ENCODE measurements around the gene MCM3.

MCM3 gene

DNA sequence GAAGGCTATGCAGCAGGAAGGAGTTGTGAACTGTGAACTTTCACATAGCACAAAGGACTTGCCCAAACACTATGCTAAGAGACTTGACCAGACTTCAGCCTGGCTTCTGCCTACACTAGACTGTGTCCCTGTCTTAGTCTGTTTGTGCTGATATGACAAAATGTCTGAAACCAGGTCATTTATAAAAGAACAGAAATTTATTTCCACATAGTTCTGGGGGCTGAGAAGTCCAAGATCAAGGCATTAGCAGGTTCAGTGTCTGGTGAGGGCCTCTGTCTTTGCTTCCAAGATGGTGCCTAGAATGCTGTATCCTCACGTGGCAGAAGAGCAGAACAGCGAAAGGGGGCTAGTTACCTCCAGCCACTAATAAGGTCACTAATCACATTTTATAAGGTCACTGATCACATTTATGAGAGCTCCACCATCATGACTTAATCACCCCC is 16.0 kb upstream of the MCM3 start:
- Histone ChIP-seq H3K27ac (ENCODE audit: low read depth, low read length) (no peak overlapping the region), H3K4me1 (ENCODE audit: control insufficient read depth, low read length) (peaks cover 41% of the 10 kb centered on the region)

DNA sequence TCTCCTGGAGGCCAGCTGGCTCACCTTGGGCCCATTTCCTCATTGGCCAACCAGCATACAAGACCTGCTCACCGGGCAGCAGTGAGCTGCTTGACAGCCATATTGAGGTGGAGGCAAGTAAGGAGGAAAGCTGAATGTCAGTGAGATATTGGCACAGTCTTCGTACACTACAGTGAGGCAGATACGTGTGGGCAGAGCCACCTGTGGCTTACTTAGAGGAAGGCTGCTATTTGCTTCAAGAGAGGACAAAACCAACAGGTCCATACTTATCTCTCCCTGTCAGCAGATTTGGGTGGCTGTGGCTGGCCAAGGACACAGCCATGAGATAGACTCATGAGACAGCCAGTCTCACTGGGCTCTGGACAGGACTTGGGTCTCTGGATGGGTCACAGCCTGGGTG is 15.1 kb upstream of the MCM3 start:
- Histone ChIP-seq H3K79me2 (ENCODE audit: control insufficient read depth, low read length) (no peaks in the 10 kb centered on the region), H3K4me2 (ENCODE audit: low read length) (no peak overlapping the region)

More for the DNA sequence above, 16.0 kb upstream of the MCM3 start:
- H3K9me3 ChIP-seq (ENCODE audit: control insufficient read depth, insufficient read depth, low read length): no peaks in the 10 kb centered on the region
- no peaks in the 10 kb centered on the region for H3K36me3 ChIP-seq (ENCODE audit: control insufficient read depth, low read length)
- H3K4me3 ChIP-seq (ENCODE audit: low read length): no peak overlapping the region
- H4K20me1 ChIP-seq (ENCODE audit: control insufficient read depth, insufficient read depth, low read depth, low read length): no peaks in the 10 kb centered on the region
- no peaks in the 10 kb centered on the region for H3K79me2 ChIP-seq (ENCODE audit: control insufficient read depth, low read length)
- H3K9me2 ChIP-seq (replicated peaks; ENCODE audit: control insufficient read depth, low read length): no peaks in the 10 kb centered on the region
- no peaks in the 10 kb centered on the region for H3K27me3 ChIP-seq (ENCODE audit: control insufficient read depth, low read length)
- H3K4me2 ChIP-seq (ENCODE audit: low read length): no peak overlapping the region
- H3F3A ChIP-seq (ENCODE audit: control insufficient read depth, insufficient read depth): peaks cover 9% of the 10 kb centered on the region
- no peak for TF ChIP-seq EZH2phosphoT487 (IDR thresholded peaks at IDR 0.05; ENCODE audit: borderline replicate concordance, low read length)
- TF ChIP-seq, protein P1, sequence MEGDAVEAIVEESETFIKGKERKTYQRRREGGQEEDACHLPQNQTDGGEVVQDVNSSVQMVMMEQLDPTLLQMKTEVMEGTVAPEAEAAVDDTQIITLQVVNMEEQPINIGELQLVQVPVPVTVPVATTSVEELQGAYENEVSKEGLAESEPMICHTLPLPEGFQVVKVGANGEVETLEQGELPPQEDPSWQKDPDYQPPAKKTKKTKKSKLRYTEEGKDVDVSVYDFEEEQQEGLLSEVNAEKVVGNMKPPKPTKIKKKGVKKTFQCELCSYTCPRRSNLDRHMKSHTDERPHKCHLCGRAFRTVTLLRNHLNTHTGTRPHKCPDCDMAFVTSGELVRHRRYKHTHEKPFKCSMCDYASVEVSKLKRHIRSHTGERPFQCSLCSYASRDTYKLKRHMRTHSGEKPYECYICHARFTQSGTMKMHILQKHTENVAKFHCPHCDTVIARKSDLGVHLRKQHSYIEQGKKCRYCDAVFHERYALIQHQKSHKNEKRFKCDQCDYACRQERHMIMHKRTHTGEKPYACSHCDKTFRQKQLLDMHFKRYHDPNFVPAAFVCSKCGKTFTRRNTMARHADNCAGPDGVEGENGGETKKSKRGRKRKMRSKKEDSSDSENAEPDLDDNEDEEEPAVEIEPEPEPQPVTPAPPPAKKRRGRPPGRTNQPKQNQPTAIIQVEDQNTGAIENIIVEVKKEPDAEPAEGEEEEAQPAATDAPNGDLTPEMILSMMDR (IDR thresholded peaks at IDR 0.05; ENCODE audit: low read depth, low read length, poor library complexity, severe bottlenecking): no peak

DNA sequence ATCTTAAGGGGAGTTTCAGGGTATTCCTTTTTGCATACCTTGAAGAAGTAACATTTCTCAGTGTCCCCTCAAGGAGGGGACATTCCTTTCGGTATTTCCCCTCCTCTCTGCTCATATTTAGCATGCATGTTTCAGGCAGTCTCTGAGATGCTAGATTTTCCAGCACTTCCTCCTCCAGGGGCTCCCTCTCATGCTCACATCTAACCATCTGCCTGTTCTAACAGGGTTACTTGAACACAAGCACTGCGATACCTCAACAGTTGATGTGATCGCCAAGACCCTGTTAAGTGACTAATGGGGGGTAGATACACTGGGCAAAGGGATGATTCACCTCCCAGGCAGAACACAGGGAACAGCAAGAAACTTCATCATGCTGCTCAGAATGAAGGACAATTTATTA is 12.9 kb upstream of the MCM3 start:
- H3K36me3 ChIP-seq (ENCODE audit: control insufficient read depth, low read length): no peaks in the 10 kb centered on the region
- H3F3A ChIP-seq (ENCODE audit: control insufficient read depth, insufficient read depth): peaks cover 3% of the 10 kb centered on the region
- no peaks in the 10 kb centered on the region for H3K9me2 ChIP-seq (replicated peaks; ENCODE audit: control insufficient read depth, low read length)
- no peaks in the 10 kb centered on the region for H4K20me1 ChIP-seq (ENCODE audit: control insufficient read depth, insufficient read depth, low read depth, low read length)
- no peaks in the 10 kb centered on the region for H3K79me2 ChIP-seq (ENCODE audit: control insufficient read depth, low read length)
- H3K4me1 ChIP-seq (ENCODE audit: control insufficient read depth, low read length): peaks cover 36% of the 10 kb centered on the region
- no peaks in the 10 kb centered on the region for H3K27me3 ChIP-seq (ENCODE audit: control insufficient read depth, low read length)
- peak overlapping the region; percentile 61 for H3K4me2 ChIP-seq (ENCODE audit: low read length)
- H3K27ac ChIP-seq (ENCODE audit: low read depth, low read length): no peak overlapping the region
- H3K9me3 ChIP-seq (ENCODE audit: control insufficient read depth, insufficient read depth, low read length): no peaks in the 10 kb centered on the region
- peak overlapping the region; percentile 39 for H3K4me3 ChIP-seq (ENCODE audit: low read length)
- TF ChIP-seq, protein P1 (IDR thresholded peaks at IDR 0.05; ENCODE audit: low read depth, low read length, poor library complexity, severe bottlenecking): no peak
- no peak for TF ChIP-seq EZH2phosphoT487 (IDR thresholded peaks at IDR 0.05; ENCODE audit: borderline replicate concordance, low read length)

More for the DNA sequence above, 15.1 kb upstream of the MCM3 start:
- H3K27ac ChIP-seq (ENCODE audit: low read depth, low read length): no peak overlapping the region
- no peaks in the 10 kb centered on the region for H4K20me1 ChIP-seq (ENCODE audit: control insufficient read depth, insufficient read depth, low read depth, low read length)
- TF ChIP-seq EZH2phosphoT487 (IDR thresholded peaks at IDR 0.05; ENCODE audit: borderline replicate concordance, low read length): no peak
- TF ChIP-seq, protein P1 (IDR thresholded peaks at IDR 0.05; ENCODE audit: low read depth, low read length, poor library complexity, severe bottlenecking): no peak
- no peaks in the 10 kb centered on the region for H3K27me3 ChIP-seq (ENCODE audit: control insufficient read depth, low read length)
- no peaks in the 10 kb centered on the region for H3K9me2 ChIP-seq (replicated peaks; ENCODE audit: control insufficient read depth, low read length)
- H3F3A ChIP-seq (ENCODE audit: control insufficient read depth, insufficient read depth): peaks cover 3% of the 10 kb centered on the region
- H3K36me3 ChIP-seq (ENCODE audit: control insufficient read depth, low read length): no peaks in the 10 kb centered on the region
- no peaks in the 10 kb centered on the region for H3K9me3 ChIP-seq (ENCODE audit: control insufficient read depth, insufficient read depth, low read length)
- H3K4me1 ChIP-seq (ENCODE audit: control insufficient read depth, low read length): peaks cover 35% of the 10 kb centered on the region
- H3K4me3 ChIP-seq (ENCODE audit: low read length): no peak overlapping the region

Data from DOHH2 (cell line).